Gastrocnemius medialis (tissue), 4 donors: ENCODE data around the gene MINDY4B. TPM values are rescaled to one million over a fixed set of nuclear protein-coding genes. Genes with fewer than 3 reads are reported as not detected.

Experiments used
- ATAC-seq, 2 donors: fragments of 150-250 bp; one replicate each; pipeline ENCODE4 v1.9.1; 2016
- DNase-seq, 2 donors: peaks; one replicate each; pipeline ENCODE4 v3.0.0-alpha.2; 2019
- H3K27ac ChIP-seq, 4 donors: fragments of 200-600 bp; sonication (generic); 1 replicate in 1 of 4; 2 replicates in 3 of 4; pipeline ENCODE4 v1.5.1; 2016 to 2018; ENCODE audit warnings: mild to moderate bottlenecking in 2 of 4, moderate library complexity in 1 of 4
- H3K27me3 ChIP-seq, 3 donors: fragments of 200-600 bp; sonication (generic) in 2 of 3; 1 replicate in 1 of 3; 2 replicates in 2 of 3; pipeline versions ENCODE4 v1.5.1 to v1.6.0; 2016 to 2019; ENCODE audit warnings: mild to moderate bottlenecking in 1 of 3, moderate library complexity in 1 of 3
- H3K36me3 ChIP-seq, 2 donors: fragments of 200-600 bp; sonication (generic) in 1 of 2; one replicate each; pipeline ENCODE4 v1.5.1; 2017 to 2018
- H3K4me1 ChIP-seq, 2 donors: fragments of 200-600 bp; sonication (generic) in 1 of 2; one replicate each; pipeline ENCODE4 v1.5.1; 2016 to 2017; ENCODE audit warnings: mild to moderate bottlenecking in 2 of 2
- H3K4me3 ChIP-seq, 4 donors: fragments of 200-600 bp; sonication (generic) in 3 of 4; 1 replicate in 1 of 4; 2 replicates in 3 of 4; pipeline ENCODE4 v1.5.1; 2016 to 2019; ENCODE audit warnings: mild to moderate bottlenecking in 2 of 4
- H3K9me3 ChIP-seq, 3 donors: fragments of 200-600 bp; sonication (generic) in 2 of 3; 1 replicate in 1 of 3; 2 replicates in 2 of 3; pipeline ENCODE4 v1.5.1; 2016 to 2019
- POLR2A ChIP-seq, 2 donors: fragments of 450-650 bp; IDR thresholded peaks; one replicate each; pipeline ENCODE4 v1.6.1; 2017; ENCODE audit warnings: antibody characterized with exemption in 2 of 2, mild to moderate bottlenecking in 2 of 2, moderate library complexity in 2 of 2
- in situ Hi-C, 4 donors: fragments of 200-750 bp; cut with MboI; loops; one replicate each; pipeline versions ENCODE4 v1.15.0 to v1.8.0; 2017; ENCODE audit warnings: low sequenced_read_pairs in 4 of 4
- intact Hi-C: fragments of 100-400 bp; cut with DNase I; formaldehyde crosslinking; loops from one replicate; pipeline ENCODE4 v1.15.1; 2023; ENCODE audit warnings: low total_unique reads
- total RNA-seq, 4 donors: library from RNA; depleted of rRNA; stranded (reverse); fragments of >200 nt; gene quantifications; one replicate each; pipeline versions ENCODE4 v1.1.0 to v1.2.3, GENCODE V29; 2016
- TF ChIP-seq, protein P1 (sequence below), 5 experiments: fragments of 450-650 bp in 3 of 5; fragments of 200-600 bp in 2 of 5; sonication (generic) in 2 of 5; IDR thresholded peaks in 4 of 5; conservative IDR thresholded peaks in 1 of 5; 1 replicate in 4 of 5; 2 replicates in 1 of 5; pipeline ENCODE4 v1.5.1; 2016 to 2019; ENCODE audit warnings: antibody characterized with exemption in 5 of 5, mild to moderate bottlenecking in 3 of 5, moderate library complexity in 3 of 5

MINDY4B gene
- total RNA-seq, 4 donors from 2014 or later, result not detected

DNA sequence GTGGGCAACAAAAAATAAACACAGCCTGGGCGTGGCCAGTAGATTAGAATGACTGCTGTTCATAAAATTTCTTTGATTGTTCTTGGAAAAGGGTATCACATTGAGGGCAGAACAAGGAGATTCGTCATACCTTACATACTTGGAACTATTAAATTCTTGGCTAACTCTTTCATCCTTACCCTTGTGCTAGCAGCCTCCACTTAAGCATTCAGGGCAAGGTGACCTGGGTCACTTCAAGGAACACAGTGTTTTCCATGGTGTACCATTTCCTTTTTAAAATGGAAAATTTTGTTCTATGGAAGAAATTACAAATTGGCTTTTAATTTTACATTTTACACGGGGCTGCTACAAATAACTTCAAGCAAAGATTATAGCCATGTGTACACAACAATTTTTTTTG, 60.8 kb downstream of the MINDY4B start:
- Histone ChIP-seq H3K27ac (no peak overlapping the region), H3K4me3 (no peak overlapping the region), H3K9me3 (no peaks in the 10 kb centered on the region), H3K27me3 (no peaks in the 10 kb centered on the region), H3K4me1 (no peaks in the 10 kb centered on the region), H3K36me3 (no peaks in the 10 kb centered on the region)
- in situ Hi-C loops (no loop called here), intact Hi-C loops (no loop called here)
- no peak for DNase-seq
- TF ChIP-seq POLR2A (IDR thresholded peaks at IDR 0.05), result no peak
- no peak for ATAC-seq

DNA sequence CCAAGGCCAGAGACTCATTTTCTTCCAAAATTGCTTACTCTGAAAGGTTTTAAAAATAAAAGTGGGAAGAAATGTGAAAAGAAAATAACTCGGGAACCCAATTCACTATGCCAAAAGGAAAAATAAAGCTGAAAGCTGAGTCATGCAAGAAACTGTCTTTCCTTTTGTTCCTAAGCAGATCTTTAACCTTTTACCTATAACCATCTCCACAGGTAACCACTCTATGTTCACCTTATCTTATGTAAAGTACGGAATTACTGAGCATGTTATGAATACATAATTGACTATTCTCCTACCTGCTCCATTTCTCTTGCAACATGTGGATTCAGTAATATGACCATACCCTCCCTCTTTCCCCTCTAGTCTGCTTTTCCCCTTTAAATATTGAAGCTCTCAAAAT, 62.0 kb downstream of the MINDY4B start:
- no peaks in the 10 kb centered on the region for H3K4me1 ChIP-seq
- no peaks in the 10 kb centered on the region for H3K36me3 ChIP-seq
- no peak overlapping the region for H3K4me3 ChIP-seq
- no peak overlapping the region for H3K27ac ChIP-seq
- H3K9me3 ChIP-seq, result no peaks in the 10 kb centered on the region
- in situ Hi-C loops, result no loop called here
- DNase-seq (no peak), ATAC-seq (no peak)
- intact Hi-C loops, result no loop called here
- H3K27me3 ChIP-seq, result no peaks in the 10 kb centered on the region
- no peak for TF ChIP-seq POLR2A (IDR thresholded peaks at IDR 0.05)
- TF ChIP-seq, protein P1, sequence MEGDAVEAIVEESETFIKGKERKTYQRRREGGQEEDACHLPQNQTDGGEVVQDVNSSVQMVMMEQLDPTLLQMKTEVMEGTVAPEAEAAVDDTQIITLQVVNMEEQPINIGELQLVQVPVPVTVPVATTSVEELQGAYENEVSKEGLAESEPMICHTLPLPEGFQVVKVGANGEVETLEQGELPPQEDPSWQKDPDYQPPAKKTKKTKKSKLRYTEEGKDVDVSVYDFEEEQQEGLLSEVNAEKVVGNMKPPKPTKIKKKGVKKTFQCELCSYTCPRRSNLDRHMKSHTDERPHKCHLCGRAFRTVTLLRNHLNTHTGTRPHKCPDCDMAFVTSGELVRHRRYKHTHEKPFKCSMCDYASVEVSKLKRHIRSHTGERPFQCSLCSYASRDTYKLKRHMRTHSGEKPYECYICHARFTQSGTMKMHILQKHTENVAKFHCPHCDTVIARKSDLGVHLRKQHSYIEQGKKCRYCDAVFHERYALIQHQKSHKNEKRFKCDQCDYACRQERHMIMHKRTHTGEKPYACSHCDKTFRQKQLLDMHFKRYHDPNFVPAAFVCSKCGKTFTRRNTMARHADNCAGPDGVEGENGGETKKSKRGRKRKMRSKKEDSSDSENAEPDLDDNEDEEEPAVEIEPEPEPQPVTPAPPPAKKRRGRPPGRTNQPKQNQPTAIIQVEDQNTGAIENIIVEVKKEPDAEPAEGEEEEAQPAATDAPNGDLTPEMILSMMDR (IDR thresholded peaks at IDR 0.05 in 4 of 5, conservative IDR thresholded peaks at IDR 0.05 in 1 of 5), result no peak

DNA sequence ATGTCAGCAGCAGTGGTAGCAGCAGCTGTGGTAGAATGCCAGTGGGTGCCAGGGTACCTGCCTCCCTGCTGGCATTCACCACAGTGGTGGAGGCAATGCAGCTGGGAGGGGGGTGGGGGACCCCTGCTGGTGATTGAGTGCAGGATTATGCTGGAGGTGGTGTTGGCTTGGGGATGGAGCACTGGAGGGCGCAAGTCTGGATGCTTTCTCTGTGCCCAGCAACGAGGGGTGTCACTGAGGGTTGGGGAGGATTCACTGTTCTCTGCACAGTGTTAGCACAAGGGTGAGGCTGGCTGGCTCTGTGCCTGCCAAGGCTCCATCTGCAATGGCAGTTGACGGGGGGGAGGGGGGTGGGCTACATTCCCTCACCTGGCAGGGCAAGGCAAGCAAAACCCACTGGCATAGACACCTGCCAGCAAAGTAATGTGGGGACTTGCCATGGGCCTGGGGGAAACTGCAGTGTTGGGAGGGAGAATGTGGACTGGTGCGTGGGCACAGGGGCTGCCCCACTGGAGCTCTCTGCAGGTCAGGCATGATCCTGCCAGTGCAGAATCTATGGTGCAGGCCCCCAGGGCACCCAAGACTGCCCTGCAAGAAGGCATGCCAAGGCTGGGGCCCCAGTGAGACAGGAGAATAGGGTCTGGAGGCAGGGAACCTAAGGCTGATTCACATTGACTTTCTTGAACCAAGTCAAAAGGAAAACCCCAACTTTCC, 64.3 kb downstream of the MINDY4B start:
- no peak overlapping the region for H3K4me3 ChIP-seq
- no peak overlapping the region for H3K27ac ChIP-seq
- no peaks in the 10 kb centered on the region for H3K27me3 ChIP-seq
- no peak for ATAC-seq
- H3K9me3 ChIP-seq, result no peaks in the 10 kb centered on the region
- in situ Hi-C loops (no loop called here), intact Hi-C loops (no loop called here)
- no peaks in the 10 kb centered on the region for H3K4me1 ChIP-seq
- no peaks in the 10 kb centered on the region for H3K36me3 ChIP-seq
- no peak for DNase-seq
- TF ChIP-seq, protein P1 (IDR thresholded peaks at IDR 0.05 in 4 of 5, conservative IDR thresholded peaks at IDR 0.05 in 1 of 5), result no peak
- no peak for TF ChIP-seq POLR2A (IDR thresholded peaks at IDR 0.05)

DNA sequence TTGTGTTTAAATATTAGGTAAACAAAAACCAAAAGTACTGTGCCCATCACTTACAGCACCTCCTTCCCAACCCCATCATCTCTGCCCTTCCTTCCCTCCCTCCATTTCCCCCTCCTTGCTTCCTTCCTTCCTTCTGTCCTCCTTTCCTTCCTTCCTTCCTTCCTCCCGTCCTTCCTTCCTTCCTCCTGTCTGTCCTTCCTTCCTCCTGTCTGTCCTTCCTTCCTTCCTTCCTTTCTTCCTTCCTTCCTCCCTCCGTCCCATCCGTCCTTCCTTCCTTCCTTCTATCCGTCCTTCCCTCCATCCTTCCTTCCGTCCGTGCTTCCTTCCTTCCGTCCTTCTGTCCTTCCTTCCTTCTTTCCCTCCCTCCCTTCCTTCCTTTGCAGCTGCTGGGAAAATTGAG, 74.5 kb downstream of the MINDY4B start:
- Histone ChIP-seq H3K4me3 (no peak overlapping the region), H3K4me1 (no peaks in the 10 kb centered on the region), H3K27ac (no peak overlapping the region), H3K27me3 (peaks cover 0 to 5% (median 0%) of the 10 kb centered on the region in 3 donors), H3K36me3 (no peaks in the 10 kb centered on the region), H3K9me3 (no peaks in the 10 kb centered on the region)
- no peak for DNase-seq
- in situ Hi-C loops, result no loop called here
- TF ChIP-seq, protein P1 (IDR thresholded peaks at IDR 0.05 in 4 of 5, conservative IDR thresholded peaks at IDR 0.05 in 1 of 5), result no peak
- no peak for TF ChIP-seq POLR2A (IDR thresholded peaks at IDR 0.05)
- intact Hi-C loops, result no loop called here
- ATAC-seq, result no peak

DNA sequence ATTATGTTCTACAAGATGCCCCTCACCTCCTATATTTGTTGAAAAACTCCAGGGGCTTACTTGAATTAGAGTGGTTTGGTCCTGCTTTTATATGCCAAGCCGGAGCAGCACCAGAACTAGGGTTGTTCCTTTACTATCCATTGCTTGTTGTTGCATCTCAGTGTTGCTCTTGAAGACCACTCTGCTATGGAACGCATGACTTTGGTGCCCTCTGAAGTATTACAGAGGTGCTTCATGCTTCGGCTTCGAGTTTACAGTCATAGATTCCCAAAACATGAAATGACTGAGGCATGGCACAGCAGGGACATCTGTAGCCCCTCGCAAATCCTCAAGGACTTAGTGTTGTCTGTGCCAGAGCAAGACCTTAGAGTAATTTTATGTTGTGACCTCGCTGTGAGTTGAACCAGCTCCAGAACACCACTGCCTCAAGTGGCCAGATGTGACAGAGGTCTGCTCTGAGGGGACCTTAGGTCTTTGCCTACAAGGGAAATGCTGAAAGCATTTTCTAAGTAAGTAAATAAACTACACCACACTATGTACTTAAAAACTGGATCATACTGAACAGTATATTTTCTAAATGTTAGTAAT, 75.1 kb downstream of the MINDY4B start:
- Histone ChIP-seq H3K4me1 (no peaks in the 10 kb centered on the region), H3K9me3 (no peaks in the 10 kb centered on the region), H3K27ac (no peak overlapping the region), H3K36me3 (no peaks in the 10 kb centered on the region), H3K4me3 (no peak overlapping the region), H3K27me3 (peaks cover 0 to 5% (median 0%) of the 10 kb centered on the region in 3 donors)
- ATAC-seq (no peak), DNase-seq (no peak)
- in situ Hi-C loops, result no loop called here
- no peak for TF ChIP-seq POLR2A (IDR thresholded peaks at IDR 0.05)
- TF ChIP-seq, protein P1 (IDR thresholded peaks at IDR 0.05 in 4 of 5, conservative IDR thresholded peaks at IDR 0.05 in 1 of 5), result no peak
- intact Hi-C loops, result no loop called here
